DMS79 (cell line): ENCODE data around the gene GDF7.
A peak's percentile ranks its signal among the peaks of the same experiment; 100 is the strongest.

ENCODE experiments used
- DNase-seq: peaks from one replicate; lab custom pipeline; 2025; lab: John Stamatoyannopoulos, UW

The GDF7 gene

DNA sequence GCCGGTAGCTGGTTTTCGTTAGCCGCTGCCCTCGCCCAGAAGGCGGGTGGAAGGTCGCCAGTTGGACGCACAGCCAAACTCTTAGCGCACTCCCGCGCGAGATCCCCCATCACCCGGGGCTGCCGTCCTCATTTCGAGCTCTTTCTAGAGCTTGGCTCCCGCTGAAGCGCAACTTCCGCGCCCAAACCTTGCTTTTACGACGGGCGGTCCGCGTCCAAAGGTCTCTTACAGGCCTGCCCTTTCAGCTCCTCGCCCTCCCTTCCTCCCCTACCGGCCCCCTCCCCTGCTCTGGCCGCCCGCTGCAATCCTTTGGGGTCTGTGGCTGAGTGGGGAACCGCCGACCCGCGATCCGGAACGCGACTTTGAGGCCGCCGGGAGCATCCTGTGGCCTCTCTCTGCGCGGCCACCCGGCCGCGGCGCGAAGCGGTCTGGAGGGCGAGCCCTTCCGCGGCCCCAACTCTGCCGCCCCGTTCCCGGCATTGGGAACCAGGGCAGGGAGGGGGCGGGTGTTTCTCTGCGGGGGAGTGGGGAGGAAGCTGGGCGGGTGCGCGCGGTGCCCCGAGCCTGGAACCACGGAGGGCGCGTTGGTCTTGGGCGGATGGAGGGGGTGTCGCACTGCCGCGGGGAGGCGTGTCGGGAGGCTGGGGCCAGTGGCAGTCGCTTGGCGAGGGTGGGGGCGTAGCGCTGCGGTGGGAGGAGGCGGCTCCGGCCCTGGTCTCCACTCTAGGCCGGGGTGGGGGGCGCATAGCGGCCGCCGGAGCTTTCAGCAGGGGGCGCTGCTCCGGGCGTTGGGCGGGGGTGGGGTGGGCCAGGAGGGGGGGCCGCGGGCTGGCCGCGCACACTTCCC is at the start of gene GDF7:
TSS of gene GDF7 (plus strand) at position 841 of the 847 bp plus-strand sequence. CDS start 96 bp downstream, outside the sequence.
- DNase-seq: no peak

DNA sequence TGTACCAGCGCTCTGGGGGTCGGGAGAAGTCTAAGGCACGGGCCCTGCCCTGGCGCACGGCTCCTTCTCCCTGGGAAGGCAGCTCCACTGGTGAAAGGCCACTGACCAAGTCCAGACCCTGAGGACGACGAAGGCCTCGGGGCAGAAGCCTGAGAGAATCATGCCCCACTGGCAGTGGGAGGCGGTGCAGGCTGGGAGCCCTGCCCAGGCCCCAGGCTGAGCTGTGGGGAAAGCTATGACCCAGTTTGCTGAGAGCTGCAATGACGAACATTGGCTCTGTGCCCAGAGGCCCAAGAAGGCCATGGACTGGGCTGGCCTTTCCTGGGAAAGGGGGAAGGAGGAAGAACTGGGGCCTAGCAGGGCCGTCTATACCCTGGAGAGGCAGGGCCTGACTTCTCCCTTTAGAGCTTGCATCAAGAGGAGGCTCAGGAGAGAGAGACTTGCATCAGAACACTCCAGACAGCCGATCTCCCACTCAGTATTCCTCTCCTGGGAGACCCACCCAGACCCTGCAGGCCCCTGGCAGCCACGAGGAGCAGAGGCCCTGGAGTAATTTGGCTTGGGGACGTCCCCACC is 49.0 kb upstream of the GDF7 start:
- DNase-seq: peak; percentile 25

DNA sequence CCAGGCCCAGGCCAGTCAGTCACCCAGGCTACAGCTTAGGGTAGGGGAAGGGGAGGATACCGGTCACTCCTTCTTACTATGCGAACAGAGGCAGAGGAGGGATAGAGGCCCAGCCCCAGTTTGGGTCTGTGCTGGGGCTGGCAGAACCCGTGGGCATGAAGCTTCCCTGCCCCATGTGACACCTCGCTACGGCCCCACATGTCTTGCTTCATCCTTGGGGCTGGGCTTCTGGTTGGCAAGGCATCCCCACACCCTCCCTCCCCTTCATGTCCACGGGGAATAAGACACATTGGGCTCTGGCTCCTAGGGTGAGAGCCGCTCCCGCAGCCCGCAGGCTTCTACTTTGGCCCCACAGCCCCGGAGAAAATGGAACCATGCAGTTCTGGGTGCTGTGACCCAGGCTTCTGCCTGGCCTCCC is 48.5 kb upstream of the GDF7 start:
- no peak for DNase-seq

DNA sequence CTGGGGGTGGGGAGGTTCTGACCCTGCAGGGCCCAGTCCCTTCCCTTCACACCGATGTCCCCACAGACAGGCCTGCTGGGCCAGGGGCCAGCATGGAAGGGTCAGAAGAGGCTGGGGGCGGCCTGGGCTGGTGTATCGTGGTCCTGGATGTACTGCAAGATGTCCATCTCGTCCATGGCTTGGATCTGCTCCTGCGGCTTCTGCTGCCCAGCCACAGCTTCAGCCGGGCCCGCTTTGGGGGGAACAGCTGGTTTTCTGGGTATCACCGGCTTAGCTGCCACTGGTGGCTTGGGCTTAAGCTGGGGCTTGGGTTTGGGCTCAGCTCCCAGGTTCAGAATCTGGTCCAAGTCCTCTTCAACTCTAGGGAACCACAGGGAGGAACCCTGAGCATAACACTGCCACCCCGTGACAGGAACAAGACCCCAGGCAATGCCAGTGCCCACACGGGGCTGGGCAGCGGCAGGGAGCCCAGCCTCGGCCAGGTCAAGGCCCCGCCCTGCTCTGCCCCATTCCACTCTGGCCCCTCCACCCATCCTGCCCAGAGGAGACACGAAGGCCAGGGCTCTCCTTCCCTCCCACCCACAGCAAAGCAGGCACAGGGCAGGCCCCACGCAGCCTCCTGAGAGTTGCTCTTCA is 47.9 kb upstream of the GDF7 start:
- no peak for DNase-seq

DNA sequence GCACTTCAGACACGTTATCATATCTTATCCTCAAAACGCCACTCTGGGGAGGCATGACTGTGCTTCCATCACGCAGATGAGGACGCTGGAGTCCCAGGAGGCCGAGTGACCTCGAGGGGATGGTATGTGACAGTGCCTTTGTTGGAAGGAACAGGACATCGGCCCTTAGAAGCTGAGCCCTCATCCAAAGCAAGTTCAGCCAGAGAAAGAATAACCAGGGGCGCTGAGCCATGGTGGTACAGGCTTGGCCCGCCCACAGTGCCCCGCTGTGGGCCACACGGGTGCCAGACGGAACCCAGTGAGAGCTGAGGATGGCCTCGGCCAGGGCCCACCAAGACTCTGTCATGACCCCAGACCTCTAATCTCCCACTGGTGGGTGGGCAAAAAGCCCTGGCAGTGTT is 47.3 kb upstream of the GDF7 start:
- no peak for DNase-seq

DNA sequence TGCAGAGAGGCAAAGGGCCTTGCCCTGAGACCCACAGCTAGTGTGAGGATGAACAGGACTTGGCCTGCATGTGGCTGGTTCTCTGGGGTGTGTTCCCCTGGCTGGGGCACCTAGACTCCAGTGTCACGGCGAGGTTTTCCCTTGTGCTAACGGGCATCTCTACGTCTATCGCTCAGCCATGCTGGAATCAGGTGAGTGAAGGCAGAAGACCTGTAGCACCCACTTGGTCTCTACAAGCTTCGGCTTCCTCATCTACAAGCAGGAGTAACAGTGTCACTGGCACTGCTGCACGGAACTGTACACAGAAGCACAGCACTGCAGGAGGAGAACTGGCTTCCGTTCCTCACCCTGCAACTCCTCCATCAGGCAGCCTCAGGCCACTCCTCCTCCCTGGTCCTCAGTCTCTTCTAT is 46.7 kb upstream of the GDF7 start:
- DNase-seq: no peak

DNA sequence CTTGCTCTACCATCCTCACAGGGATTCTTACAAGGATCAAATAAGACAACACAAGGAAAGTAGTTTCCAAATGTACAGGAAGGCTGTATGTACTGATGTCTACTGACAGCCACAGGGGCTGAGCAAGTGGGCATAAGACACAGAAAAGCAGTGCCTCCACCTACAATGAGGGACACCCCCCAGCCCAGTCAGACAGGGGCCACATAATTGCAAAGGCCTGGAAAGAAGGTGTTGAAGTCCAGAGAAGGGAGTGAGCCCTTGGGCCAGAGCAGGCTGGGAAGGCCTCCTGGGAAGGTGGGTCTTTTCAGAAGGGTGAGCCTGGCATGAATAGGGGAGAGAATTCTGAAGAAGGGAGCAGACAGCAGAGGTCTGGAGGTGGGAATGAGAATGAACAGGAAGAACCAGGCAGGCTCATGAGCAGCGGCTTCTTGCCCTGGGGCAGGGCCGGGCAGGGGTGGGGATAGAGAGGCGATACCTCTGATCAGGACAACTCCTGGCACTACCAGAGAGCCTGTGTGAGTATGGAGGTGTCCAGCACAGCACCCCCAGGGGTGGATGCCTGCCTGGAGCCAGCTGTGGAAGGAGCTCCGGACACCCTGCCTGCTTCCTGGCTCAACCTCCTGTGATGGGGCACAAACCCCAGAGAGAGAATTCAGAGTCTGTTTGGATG is 46.1 kb upstream of the GDF7 start:
- no peak for DNase-seq

DNA sequence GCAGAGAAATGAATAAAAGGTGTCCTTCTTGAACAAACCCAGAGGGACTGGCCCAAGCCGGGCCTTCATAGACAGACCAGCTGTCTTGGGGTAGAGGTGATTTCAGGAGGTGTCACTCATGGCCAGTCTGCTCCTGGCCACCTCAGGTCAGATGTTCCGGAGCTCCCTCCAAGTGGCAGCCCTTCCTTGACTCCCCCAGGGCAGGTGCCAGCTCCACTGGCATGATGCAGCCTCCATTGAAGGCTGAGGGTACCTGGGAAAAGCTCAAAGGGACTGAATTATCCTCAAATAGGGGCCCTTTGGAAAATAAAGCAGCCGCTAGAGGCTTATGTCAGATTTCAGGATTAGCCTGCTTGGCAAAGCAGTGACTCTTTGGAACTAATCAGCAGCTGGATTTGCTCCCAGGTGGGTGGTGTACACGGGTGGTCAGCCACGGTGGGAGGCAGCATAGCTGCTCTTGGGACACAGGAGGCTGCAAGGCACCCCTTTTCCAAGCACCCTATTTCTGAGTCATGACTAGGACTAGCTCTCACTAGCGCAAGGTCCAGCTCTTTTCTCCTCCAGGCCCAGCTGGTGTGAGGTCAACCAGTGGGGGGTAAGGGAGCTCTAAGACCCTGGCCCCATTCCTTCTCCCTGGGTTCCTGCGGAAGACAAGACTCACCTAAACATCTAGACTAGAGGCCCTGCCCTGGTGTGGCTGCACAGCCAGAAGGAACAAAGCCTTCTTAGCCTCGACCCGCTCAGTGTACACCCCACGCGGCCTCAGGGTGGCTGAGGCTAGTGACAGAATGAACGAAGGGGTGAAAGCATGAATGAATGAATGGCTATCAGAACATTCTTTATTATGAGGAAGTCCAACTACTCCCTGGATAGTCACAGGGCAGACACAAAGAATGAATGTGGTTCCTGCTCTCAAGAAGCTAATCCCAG is 45.3 kb upstream of the GDF7 start:
- DNase-seq: no peak

DNA sequence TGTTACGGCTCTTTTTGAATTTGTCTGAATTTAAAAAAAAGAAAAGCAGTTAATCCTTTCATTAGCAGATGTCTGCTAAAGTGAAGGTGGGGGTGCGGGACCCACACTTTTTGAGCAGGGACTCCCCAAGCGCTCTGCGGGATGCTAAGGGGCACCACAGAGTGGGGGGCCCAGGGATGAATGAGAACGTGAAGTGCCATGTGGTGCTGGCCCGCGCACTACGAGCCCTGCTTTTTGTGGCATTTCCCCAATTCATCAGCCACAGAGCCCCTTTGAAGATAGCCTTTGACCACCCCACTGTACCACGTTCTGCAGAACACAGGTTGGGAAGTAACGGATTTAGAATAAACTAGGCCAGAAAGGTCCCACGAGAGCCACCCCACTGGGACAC is 44.7 kb upstream of the GDF7 start:
- DNase-seq: no peak

DNA sequence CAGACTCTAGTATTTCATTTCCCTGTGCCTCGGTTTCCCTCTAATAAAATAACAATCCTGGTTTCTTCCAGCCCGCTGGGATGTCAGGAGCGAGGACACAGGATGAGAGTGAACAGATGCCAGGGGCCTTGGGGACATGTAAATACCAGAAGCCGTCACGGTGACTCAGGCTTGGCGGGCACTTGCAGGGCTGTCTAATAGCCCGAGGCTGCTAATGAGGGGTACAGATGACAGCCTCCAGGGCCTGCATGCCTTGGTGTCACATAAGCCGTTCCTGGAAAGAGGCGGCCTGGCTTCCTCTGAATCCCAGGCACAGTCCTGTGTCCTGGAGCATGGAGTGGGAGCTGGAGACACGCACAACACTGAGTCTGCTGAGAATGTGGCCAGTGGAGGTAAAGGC is 44.2 kb upstream of the GDF7 start:
- no peak for DNase-seq

DNA sequence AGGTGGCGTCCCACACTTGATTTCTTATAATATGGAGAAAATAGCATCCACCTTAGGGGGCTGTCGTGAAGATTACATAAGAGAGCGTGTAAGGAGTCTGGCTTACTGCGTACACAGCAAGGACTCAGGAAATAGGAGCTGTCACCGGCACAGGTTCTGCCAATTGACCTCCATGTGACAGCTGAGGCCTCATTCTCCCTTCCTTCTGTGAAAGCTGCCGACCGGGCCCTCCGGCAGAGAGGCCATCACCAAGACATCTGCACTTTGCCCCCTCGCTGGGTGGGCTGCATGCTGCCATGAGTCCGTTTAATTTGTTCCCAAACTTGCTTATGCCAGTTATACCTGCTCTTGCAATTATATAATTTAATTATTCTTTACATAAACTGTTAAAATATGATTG is 43.7 kb upstream of the GDF7 start:
- DNase-seq: no peak

DNA sequence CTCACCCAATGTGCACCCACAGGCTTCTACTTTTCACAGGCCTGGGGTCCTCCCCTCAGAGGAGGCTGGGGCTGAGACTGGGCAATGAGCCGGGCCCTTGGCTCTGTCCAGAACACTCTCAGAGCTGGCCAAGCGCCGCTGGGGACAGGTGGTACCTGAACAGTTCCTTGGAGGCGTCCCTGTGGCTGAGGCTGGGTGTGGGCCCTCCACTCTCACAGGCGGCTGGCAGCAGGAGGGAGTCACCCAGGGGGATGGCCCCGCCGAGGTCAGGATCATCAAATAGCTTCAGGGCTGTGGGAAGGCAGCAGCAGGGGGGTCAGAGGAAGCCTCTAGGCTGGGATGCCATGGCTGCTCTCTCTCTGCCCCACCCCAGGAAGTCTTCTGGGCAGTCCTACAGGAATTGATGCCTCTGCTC is 43.2 kb upstream of the GDF7 start:
- DNase-seq: no peak

DNA sequence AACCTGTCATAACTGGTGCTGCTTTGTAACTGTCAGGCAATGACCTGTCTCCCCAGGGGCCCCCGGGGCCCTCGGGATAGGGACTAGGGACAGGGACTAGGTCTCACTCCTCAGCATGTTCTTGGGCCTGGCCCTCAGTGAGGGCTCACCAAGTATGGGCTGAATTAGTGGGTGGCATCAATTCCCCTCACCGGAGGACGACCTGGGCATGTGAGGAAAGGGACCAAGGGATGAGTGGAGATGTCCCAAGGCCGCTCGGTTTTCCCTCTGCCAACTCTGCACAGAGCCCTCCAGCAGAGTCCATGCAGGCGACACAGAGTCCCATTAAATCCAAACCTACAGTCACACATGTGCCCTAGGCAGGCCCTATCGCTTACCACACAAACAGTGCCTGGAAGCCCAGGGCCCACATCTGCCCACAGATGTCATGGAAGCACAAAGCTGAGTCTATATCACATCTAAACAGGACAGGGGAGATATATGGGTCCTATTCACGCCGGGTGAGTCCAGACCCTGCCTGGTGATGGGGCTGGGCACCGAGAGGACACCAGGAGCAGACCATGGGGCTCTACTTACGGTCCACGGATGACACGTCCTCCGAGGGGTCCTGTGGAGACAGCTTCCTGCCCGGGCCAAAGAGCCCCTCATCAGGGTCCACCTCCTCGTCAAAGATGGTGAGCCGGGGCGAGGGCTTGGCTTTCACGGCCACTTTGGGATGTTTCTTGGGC is 42.6 kb upstream of the GDF7 start:
- DNase-seq: no peak

DNA sequence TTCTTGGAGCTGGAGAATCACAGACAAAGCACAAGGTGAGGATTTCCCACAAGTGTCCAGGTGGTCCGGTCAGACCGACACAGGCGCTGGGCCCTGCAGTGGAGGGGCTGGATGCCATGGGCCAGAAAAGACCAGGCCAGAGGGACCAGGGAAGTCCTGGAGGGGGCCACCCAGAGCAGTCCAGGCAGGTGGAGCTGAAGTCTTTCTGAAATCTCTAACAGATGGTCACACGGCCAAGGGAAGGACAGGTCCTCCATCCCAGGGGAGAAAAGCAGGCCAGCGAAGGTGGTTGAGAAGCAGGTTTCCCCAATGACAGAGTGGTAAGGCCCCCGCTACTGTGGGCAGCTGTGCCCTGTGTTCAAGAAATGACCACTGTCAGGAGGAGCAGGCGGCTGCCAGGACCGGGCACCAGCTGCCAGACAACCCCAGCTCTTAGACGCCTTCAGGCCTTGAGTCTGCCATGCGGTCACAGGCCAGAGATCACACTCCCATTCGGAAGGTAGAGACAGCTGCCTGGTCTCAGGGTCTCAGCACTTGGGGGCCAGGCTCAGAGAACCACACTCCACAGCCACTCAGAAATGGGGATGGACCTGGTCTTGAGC is 42.0 kb upstream of the GDF7 start:
- no peak for DNase-seq

DNA sequence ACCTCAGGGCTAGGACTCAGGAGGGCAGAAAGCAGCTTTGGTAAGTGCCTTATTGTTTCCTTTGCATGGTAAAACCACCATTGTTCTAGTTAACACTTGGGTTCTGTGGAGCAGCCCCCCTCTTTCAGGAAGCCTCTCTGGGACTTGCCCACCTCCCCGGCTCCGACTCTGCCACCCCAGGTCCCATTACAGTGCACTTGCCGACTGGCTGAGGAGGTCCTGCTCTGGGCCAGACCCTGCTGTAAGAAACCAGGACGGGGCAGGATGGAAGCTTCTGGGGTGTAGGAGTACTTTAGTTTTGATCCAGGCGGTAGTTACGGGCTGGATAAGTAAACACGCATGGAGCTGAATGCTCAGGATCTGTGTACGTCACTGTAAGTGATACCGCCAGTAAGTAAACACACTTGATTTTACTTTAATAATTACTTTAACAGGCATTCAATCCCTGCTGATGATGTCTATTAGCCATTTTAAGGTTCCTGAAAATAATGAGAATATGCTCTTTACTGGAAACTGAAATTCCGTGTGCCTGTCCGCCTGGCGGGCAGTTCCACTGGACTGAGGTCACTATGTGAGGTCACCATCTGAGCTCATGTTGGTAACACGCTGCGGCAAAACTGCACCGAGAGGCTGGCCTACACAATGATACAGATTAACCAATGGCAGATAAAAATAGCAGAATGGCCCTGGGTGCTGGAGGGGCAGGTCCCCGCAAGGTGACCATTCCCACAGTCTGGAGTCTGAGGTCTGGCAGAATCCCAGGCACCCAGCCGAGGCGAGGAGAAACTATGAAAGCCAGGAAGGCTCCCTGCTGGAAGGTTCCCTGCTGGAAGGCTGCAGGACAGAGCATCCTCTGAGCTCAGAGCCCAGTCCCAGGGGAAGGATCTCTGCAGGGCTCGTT is 41.2 kb upstream of the GDF7 start:
- DNase-seq: peak; percentile 15

DNA sequence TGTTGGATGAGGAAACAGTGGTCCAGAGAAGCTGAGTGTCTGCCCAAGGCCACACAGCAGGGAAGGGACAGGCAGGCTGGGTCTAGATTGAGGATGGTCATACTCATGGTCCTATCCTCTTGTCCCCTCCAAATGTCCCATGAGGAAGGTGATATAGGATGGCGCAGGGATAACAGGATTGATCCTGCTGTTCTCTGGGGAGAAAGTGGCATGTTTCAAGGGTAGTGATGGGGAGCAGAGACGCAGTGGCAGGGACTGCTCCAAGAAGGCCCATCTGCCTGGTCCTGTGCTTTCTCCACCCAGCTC is 40.6 kb upstream of the GDF7 start:
- DNase-seq: no peak

DNA sequence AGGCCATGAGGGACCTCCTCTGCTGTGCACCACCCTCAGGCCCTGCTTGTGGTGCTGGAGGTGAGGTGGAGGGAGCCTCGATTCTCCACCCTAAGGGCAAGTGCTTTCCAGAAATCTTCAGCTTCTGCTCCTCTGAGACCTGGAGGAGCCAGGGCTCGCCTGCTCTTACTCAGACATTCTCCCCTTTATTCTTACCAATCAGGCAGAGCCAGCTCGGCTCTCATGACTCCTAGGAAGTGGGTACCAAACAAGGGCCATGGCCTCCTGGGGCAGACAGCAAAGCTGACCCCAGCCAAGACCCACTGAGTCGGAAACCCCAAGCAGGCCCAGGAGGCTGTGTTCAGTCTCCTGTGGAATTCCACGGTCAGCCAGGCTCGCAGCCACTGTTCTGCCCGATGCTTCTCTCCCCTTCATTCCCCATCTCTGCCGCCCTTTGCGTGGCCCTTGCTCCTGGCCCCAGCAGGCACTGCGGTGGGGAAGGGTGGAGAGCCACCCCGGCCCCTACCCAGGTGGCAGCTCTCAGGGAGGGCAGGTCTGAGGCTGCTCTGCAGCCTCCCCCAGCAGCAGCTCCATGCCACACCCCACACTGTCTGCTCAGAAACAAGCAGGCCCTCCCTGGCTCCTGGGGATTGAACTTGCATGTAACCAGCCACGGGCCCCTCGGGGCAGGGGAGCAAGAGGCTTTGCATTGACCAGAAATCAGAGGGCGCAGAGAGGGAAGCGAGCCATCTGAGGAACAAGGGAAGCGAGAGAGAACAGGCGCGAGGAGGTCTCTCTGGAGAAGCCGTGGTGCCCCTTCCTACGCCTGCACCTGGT is 40.0 kb upstream of the GDF7 start:
- DNase-seq: no peak

DNA sequence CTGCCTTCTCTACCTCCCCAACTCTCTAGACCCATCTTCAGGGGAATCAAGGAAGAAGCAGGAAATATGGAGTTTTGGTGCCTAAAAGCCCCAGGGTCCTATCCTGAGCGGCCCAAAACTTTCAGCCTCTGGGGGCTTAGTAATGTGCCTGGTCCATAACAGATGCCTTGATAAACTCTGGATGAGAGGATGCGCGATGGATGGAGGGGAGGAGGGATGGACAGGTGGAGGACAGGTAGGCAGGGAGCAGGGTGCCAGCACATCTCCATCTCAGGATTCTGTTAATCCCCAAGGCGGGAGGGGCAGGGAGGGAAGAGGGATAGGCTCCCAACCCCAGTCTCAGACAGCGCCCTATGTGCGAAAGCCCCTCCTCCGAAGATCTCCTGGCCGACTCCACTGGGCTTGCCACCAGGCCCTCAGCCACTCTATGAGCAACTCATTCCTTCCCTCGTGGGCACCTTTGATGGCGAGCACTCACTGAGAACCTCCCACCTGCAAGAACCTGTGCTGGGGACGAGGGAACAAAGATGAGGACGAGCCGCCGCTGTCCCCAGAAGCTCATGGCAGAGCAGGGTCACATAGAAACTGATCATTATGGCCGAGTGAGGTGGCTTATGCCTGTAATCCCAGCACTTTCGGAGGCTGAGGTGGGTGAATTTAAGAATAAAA is 39.1 kb upstream of the GDF7 start:
- DNase-seq: no peak
